HuH-7 (cell line): ENCODE measurements around the gene ADAM11.

Source experiments
- DNase-seq: peaks from one replicate; pipeline ENCODE4 v3.0.0; 2011; ENCODE audit warnings: low spot score

ADAM11 gene

GRCh38 chr17:44775838-44776621 lies 17.2 kb downstream of the ADAM11 start:
- peak; percentile 80 for DNase-seq

DNA sequence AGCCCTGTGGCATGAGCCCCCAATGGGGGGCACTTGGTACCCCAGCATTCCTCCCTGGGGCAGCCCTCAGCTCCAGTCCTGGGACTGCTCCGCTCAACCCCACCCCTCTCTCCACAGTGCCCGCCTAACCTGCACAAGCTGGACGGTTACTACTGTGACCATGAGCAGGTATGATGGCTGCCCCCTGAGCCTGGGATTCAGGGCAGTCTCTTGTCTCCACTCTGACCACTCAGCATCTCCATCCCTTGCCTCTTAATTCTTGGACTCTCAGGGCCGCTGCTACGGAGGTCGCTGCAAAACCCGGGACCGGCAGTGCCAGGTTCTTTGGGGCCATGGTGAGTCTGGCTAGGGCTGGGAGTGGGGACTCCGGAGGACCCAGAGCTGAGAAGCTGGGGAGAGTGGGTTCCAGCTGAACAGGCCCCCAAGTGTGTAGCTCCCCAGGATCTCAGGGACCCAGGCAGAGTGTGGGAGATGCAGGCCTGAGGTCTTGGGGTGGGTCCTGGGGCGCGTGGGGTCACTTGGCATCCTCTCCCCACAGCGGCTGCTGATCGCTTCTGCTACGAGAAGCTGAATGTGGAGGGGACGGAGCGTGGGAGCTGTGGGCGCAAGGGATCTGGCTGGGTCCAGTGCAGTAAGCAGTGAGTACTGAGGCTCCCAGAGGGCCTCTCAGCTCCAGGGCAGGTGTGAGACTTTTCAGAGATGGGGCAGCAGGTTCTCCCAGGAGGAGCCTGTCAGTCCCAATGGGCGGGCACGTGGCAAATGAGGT lies 18.0 kb downstream of the ADAM11 start:
- no peak for DNase-seq

DNA sequence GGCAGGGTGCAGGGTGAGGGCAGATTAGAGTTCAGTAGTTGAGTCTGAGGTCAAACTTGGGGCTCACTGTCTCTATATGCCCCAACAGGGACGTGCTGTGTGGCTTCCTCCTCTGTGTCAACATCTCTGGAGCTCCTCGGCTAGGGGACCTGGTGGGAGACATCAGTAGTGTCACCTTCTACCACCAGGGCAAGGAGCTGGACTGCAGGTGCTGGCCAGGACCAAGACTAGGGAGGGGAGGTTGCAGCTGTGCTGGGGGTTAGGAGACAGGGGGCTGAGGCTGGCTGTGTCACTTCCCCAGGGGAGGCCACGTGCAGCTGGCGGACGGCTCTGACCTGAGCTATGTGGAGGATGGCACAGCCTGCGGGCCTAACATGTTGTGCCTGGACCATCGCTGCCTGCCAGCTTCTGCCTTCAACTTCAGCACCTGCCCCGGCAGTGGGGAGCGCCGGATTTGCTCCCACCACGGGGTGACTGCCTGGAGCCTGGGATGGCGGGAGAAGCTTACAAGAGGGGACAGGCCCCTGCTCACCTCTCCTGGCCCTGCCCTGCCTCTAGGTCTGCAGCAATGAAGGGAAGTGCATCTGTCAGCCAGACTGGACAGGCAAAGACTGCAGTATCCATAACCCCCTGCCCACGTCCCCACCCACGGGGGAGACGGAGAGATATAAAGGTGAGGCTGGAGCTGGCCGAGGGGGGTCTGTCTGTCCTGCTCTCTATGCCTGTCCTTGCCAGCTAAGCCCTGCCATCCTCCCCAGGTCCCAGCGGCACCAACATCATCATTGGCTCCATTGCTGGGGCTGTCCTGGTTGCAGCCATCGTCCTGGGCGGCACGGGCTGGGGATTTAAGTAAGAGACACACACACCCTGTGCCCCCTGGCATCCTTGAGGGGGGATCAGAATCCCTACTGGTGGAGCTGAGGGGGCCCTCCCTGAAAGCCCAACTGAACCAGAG lies 18.9 kb downstream of the ADAM11 start:
- peak; percentile 3 for DNase-seq

DNA sequence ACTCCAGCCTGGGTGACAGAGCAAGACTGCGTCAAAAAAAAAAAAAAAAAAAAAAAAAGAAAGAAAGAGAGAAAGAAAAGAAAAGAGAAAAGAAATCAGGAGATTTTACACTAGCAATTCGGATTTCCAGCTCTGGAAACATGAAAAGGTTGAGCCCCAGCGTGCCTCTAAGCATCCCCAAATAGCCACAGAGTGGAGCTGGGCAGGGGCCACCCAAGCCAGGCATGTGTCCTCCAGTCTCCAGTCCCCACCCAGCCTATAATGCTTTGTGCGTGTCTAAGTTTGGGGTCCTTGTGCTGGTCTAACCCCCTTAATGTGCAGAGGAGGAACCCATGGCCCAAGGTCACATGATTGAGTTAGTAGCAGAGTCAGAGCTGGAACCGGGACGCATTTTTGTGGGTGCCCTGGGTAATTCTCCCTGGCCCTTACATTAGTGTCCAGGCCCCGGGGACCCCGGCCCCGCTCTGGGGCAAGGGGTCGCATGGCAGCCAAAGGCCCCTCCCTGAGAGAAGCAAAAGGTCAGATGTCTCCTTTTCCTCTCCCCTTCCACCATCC lies 19.9 kb downstream of the ADAM11 start:
- DNase-seq: peak; percentile 16

DNA sequence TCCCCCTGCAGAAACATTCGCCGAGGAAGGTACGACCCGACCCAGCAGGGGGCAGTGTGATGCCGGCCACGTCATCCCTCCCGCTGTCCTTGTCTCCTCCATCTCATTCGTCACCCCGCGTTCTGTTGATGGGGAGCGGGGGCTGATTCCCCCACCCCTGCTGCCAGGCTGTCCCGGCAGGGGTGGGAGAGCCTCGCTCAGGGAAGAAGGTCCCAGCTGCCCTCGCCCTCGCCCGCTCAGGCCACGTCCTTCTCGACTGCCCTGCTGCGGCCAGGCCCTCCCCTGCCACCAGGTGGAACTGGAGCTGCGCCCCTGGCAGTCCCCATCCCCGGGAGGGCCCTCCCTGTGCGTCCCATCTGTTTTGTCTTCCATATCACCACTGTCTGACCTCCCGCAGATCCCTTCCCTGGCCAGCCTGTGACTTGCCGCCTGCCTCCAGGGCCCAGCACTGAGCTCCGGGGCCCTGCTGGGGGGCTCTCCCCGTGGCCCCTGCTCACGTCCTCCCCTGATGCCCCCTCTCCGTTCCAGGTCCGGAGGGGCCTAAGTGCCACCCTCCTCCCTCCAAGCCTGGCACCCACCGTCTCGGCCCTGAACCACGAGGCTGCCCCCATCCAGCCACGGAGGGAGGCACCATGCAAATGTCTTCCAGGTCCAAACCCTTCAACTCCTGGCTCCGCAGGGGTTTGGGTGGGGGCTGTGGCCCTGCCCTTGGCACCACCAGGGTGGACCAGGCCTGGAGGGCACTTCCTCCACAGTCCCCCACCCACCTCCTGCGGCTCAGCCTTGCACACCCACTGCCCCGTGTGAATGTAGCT lies 20.6 kb downstream of the ADAM11 start:
- DNase-seq: peak; percentile 95

DNA sequence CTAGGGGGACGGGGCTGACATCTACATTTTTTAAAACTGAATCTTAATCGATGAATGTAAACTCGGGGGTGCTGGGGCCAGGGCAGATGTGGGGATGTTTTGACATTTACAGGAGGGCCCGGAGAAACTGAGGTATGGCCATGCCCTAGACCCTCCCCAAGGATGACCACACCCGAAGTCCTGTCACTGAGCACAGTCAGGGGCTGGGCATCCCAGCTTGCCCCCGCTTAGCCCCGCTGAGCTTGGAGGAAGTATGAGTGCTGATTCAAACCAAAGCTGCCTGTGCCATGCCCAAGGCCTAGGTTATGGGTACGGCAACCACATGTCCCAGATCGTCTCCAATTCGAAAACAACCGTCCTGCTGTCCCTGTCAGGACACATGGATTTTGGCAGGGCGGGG lies 21.4 kb downstream of the ADAM11 start:
- peak; percentile 12 for DNase-seq

- DNase-seq: no peak
Measured at GRCh38 chr17:44780845-44781480, 22.2 kb downstream of the ADAM11 start.

DNA sequence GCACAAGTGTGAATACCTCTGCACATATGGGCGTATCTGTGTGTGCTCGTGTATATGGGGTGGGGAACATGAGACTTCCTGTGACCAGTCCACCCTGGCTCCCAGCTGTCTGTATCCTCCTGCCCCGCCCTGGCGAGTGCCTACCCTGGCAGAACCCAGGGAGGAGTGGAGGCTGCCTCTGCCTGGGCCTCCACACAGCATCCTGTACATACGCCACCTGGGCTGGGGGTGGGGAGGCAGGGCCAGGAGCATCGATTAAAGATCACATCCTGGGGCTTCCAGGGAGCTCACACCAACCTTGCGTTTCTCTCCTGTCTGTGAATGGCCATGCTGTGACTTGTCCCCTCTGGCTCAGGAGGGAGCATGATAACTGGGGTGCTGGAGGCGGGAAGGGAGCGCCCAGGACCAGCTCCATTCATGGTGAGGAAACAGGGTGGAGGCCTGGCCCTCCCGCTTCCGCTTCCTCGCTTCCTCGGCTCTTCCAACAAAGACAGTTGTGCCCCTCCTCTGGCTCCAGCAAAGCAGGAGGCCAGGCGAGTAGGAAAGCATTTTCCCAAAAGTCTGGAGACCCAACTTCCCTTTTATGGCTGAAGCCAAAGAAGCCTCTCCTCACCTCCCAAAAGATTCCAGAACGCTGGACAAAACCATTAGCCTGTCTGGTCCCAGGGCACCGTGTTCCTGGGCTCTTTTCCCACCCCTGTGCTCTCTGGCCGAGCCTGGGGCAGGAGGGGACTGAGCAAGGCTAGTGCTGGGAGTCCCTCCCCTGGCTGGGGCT lies 22.9 kb downstream of the ADAM11 start:
- no peak for DNase-seq

GRCh38 chr17:44782326-44782850 lies 23.6 kb downstream of the ADAM11 start:
- DNase-seq: no peak

- no peak for DNase-seq
Measured at GRCh38 chr17:44785921-44786320, 27.1 kb downstream of the ADAM11 start.

GRCh38 chr17:44786551-44787081 lies 27.8 kb downstream of the ADAM11 start:
- DNase-seq: no peak

- DNase-seq: no peak
Measured at GRCh38 chr17:44787271-44787940, 28.6 kb downstream of the ADAM11 start.

GRCh38 chr17:44788139-44788538 lies 29.4 kb downstream of the ADAM11 start:
- no peak for DNase-seq

DNA sequence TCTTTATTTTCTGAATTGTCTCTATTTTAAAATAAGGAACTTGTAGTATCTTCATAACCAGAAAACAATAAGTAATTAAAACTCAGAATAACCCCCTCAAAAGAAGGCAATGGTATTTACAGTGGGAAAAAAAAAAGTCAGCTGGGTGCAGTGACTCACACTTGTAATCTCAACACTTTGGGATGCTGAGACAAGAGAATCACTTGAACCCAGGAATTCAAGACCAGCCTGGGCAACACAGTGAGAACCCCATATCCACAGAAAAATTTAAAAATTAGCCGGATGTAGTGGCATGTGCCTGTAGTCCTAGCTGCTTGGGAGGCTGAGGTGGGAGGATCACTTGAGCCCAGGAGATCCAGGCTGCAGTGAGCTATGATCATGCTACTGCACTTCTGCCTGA lies 33.5 kb downstream of the ADAM11 start:
- no peak for DNase-seq

DNA sequence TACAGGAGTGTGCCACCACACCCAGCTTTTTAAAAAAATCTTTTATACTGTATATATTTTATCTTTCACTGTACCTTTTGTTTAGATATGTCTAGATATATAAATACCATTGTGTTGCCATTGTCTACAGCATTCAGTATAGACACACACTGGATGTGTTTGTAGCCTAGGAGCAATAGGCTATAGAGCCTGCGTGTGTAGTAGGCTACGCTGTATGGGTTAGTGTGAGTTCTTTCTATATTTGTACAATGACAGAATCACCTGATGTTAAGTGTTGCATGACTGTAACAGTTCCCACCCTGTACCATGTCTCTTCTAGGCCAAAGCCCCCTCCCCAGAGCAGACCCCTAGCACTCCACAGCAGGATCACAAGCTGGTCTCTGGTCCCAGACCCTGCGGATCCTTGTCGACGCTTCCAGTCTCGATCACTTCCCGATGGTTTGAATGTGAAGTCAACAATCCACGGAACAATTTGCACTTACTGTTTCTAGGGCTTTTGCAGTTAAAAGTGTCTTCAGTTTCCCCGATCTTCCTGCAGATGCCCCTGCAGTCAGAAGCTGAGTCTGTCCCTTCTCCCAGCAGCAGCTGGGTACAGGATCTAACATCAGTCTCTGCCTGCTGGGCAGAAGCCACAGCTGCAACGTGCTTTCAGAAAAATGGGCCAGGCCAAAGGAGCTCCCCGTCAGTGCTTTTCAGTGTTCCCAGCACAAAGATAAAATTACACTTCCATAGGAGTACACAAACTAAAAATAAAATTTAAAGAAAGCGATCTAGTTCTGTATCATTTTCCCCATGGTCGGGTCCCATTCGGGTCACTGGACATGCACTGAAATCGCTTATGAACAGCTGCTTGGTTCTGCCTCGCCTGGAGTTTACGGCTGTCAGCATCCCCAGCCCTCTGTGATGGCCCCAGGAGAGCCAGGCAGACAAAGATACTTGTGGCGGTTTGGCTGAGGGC lies 35.4 kb downstream of the ADAM11 start:
- DNase-seq: no peak

DNA sequence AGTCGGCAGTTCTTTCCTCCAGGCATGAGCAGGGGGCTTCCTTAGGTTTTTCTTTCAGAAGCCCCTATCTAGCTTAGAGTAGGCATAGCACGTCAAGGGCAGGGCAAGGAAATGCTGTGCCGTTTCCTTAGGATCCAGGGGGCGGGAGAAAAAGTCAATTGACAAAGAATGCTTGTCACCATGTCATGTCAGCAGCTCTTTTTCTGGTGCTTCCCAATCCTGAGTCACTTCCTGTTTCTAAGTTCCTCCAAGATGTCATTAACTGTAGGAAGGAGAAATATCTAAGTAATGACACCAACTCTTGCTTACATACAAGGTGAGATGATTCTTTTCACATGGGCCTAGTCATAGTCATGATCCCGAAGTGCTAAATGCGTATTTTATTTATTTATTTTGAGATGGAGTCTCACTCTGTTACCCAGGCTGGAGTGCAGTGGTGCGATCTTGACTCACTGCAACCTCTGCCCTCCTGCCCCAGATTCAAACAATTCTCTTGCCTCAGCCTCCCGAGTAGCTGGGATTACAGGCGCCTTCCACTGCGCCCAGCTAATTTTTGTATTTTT lies 36.1 kb downstream of the ADAM11 start:
- DNase-seq: no peak

GRCh38 chr17:44795421-44795820 lies 36.6 kb downstream of the ADAM11 start:
- DNase-seq: no peak
